GM10266 (cell line): ENCODE data around the gene IQCK.

Experiments used
- DNase-seq: peaks from one replicate; pipeline ENCODE4 v3.0.0; 2012; ENCODE audit errors: extremely low spot score
- CTCF ChIP-seq: IDR thresholded peaks from 2 replicates; pipeline ENCODE4 v1.5.1; 2012; ENCODE audit warnings: mild to moderate bottlenecking, low read depth; ENCODE audit not compliant: control insufficient read depth, insufficient read depth; ENCODE audit errors: missing control alignments

IQCK gene

GRCh38 chr16:19707569-19708295 is 10.3 kb upstream of the IQCK start:
- DNase-seq, result no peak
- TF ChIP-seq CTCF, result no peak

DNA sequence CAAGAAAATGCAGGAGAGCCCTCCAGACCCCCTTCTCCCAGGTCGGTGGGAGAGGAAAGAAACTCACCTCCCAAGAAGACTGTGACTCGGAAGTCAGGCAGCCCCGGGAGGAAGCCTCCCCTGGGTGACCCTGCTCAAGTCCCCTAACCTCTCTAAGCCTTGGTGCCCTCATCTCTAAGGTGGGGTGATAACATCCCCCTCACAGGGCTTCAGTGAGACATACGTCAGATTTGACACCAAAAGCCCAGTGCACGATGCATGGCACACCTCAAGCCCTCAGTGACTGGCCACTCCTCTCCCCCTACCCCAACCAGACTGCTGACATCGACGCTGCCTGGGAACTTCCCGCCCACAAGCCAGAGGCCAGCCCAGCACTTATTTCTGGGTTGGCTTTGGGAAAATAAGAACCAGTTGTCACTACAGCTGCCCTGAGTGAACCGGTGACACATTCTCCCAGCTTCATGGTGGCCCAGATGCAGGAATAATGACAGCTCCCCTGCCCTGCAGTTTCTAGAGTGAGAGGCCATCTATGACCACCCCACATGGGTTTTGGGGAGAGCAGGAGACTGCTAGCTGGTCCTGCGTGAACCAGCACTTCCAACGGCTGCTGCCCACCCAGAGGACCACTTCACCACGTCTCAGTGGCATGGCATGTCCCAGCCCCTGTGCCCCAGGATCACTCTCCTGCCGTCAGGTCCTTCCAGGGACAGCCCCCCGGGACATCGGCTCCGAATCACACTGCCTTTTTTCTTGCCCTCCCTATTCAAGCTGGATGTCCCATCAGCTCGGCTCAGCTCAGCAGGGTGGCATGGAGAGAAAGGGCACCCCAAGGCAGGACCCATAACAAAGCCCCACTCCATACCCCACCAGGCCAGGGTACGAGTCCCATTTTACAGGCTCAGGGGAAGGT is 9.5 kb upstream of the IQCK start:
- no peak for DNase-seq
- no peak for TF ChIP-seq CTCF

DNA sequence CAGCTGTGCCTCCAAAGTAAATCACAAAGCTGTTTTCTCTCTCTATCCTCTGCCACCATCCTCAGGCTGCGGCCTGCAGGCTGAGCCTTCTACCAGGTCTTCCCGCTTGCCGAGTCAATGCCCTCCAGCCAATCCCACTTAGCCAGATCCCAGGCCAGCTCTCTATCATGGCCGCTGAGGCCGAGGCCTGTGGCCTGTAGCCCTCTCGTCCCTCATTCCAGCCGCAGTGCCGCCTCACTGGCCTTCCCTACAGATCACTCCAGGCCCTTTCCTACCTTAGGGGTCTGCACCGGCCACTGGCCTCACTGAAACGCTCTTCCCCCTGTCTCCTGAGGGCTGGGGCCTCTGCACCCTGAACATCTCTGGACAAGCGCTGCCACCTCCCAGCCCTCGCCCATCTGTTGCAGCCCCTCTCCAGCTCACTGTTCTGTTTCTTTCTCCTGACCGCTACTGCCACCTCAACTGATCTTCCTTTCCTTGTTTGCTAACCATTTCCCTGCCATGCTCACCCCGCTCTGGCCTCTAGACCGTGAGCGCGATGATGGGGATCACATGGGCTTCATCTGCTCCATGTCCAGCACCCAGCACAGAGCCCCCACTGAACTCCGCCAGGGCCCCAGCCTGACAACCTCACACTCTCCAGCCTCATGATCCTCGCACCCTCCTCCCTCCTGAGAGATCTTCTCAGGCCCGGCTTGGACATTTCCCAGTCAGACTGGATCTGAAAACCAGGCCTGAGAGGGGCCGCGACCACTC is 8.5 kb upstream of the IQCK start:
- no peak for TF ChIP-seq CTCF
- DNase-seq, result no peak

GRCh38 chr16:19710191-19710908 is 7.7 kb upstream of the IQCK start:
- no peak for DNase-seq
- no peak for TF ChIP-seq CTCF

GRCh38 chr16:19710991-19711545 is 7.0 kb upstream of the IQCK start:
- no peak for DNase-seq
- no peak for TF ChIP-seq CTCF

DNA sequence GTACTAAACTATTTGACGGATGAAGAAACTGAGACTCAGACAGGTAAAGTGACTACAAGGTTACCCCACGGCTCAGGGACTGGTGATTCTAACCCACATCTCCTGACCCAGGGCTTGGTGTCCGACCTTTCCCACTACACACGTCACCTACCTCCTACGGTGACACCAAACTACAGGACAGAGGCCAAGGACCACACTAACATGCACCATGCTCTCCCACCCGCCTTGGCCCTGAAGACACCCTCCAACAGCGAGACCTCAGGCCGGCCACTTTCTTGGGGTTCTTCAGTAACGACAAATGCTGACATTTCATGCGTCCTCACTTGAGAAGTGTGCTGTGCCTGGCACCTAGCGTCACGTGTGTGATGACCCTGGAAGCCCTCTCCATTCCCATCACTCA is 6.4 kb upstream of the IQCK start:
- no peak for DNase-seq
- no peak for TF ChIP-seq CTCF
